ENCODE results near the gene GREB1. TPM values are rescaled to one million over a fixed set of nuclear protein-coding genes. Genes with fewer than 3 reads are reported as not detected.

The GREB1 gene
- total and polyA plus RNA-seq, 2 of the 13 experiments (the other 11 are each of a cell fraction or from before 2014, with no cell fraction given) = 31.3 to 61.2 TPM

DNA sequence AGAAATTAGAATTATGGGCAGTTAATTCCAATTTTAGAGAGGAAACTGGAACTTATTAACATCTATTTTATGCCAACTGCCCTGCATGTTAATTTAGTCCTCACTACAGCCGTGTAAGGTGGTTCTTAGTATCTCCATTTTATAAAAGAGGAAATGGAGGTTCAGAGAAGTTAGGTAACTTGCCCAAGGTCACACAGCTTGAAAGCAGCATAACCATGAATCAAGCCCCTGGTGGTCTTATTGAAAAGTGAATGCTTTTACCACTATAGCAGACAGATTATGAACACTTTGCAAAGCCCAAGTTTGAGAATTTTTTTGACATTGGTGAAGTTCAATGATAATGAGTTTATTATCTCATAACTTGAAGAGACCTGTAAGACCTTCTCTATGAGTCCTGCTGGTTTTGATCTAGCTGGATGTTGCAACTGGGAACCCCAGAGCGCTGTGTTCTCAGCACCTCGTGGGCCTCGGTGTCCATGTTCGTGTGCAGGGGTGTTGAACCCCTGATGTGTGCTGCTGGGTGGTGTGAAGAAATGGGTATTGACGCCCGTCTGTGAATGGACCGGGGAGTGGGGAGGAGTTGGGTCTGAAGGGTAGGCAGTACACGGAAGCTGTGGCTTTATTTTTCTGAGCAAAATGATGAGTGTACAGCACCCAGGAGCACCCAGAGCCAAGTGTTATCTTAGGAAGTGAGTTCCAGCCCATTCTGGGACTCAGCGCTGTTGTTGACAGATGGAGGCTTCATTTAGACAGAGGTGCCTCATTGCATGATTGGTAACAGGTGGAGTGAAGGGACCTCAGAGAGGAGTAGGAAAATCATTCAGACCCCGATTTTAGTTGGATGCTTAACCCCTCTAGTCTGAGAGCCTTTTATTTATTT is 9.7 kb downstream of the GREB1 start (continued):
- TF ChIP-seq, protein P1, sequence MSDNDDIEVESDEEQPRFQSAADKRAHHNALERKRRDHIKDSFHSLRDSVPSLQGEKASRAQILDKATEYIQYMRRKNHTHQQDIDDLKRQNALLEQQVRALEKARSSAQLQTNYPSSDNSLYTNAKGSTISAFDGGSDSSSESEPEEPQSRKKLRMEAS (IDR thresholded peaks at IDR 0.05) = 0 out of 2 replicates have a peak, but pooled peaks have one; percentile 18
- no peak for TF ChIP-seq CENPT (CRISPR knock-in tag; IDR thresholded peaks at IDR 0.05; ENCODE audit: low read depth)
- TF ChIP-seq ZNF687 (CRISPR knock-in tag; IDR thresholded peaks at IDR 0.05) = peak; percentile 41
- TF ChIP-seq SALL1 (CRISPR knock-in tag; IDR thresholded peaks at IDR 0.05) = 0 out of 2 replicates have a peak, but pooled peaks have one; percentile 42
- TF ChIP-seq TSC22D2 (CRISPR knock-in tag; IDR thresholded peaks at IDR 0.05; ENCODE audit: borderline replicate concordance) = 0 out of 2 replicates have a peak, but pooled peaks have one; percentile 21
- TF ChIP-seq POGZ (CRISPR knock-in tag; IDR thresholded peaks at IDR 0.05) = 0 out of 2 replicates have a peak, but pooled peaks have one; percentile 26
- TF ChIP-seq RCOR2 (CRISPR knock-in tag; IDR thresholded peaks at IDR 0.05) = peak; percentile 93
- TF ChIP-seq PITX1 (CRISPR knock-in tag; IDR thresholded peaks at IDR 0.05) = no peak
- 0 out of 2 replicates have a peak, but pooled peaks have one; percentile 5 for TF ChIP-seq ETV5 (CRISPR knock-in tag; IDR thresholded peaks at IDR 0.05; ENCODE audit: borderline replicate concordance)
- TF ChIP-seq ELF1 (CRISPR knock-in tag; IDR thresholded peaks at IDR 0.05) = 0 out of 2 replicates have a peak, but pooled peaks have one; percentile 12
- TF ChIP-seq ATF1 (CRISPR knock-in tag; IDR thresholded peaks at IDR 0.05) = no peak
- TF ChIP-seq ZNF343 (CRISPR knock-in tag; IDR thresholded peaks at IDR 0.05) = no peak
- TF ChIP-seq BCL3 (CRISPR knock-in tag; IDR thresholded peaks at IDR 0.05) = no peak
- TF ChIP-seq RBM22 (optimal IDR thresholded peaks at IDR 0.05; ENCODE audit: low read length) = peak; percentile 65
- TF ChIP-seq ZNF646 (CRISPR knock-in tag; IDR thresholded peaks at IDR 0.05) = no peak
- TF ChIP-seq SYNCRIP (IDR thresholded peaks at IDR 0.05; ENCODE audit: insufficient read depth, low read depth, low read length) = no peak

Measured in HepG2 (cell line).